ENCODE measurements around the gene FOXP1. TPM values are rescaled to one million over a fixed set of nuclear protein-coding genes. Genes with fewer than 3 reads are reported as not detected.
A peak's percentile ranks its signal among the peaks of the same experiment; 100 is the strongest.

FOXP1 gene
- total RNA-seq, 2 experiments from 2014 or later = 120 to 122 TPM

DNA sequence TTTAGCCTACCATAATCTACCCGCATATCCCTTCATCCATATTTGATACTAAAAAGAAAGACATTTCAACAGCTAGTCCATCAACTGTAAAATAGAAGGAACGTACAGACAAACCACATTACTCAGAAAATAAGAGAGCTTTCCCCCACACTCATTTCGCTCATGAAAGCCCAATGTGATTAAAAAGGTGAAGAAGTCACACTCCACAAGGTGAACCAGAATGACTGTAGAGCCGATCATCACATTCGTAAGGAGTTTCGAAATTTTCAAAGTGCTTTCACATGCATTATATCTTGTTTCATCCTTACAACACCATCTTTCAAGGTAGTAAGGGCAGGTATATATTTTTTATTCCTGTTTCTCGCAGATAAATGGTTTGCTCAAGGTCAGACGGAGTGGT is 225.3 kb downstream of the FOXP1 start:
- DNase-seq (no peak), ATAC-seq (no peak)
- no peaks in the 10 kb centered on the region for H3K9me3 Mint-ChIP-seq (ENCODE audit: insufficient read depth)
- no peaks in the 10 kb centered on the region for H3K36me3 Mint-ChIP-seq (ENCODE audit: low read depth)
- H3K4me1 Mint-ChIP-seq (ENCODE audit: low read depth) = peaks cover 38% of the 10 kb centered on the region
- ChIA-PET POLR2A (interaction anchor here (0.6 kb wide), 1 partner anchor 51 kb away, joined by 5 read pairs; no protein-coding TSS in a partner anchor), CTCF (interaction anchor here (0.6 kb wide), 2 partner anchors 14 to 199 kb away, joined by 3 read pairs; no protein-coding TSS in a partner anchor)
- no peak overlapping the region for H3K27ac Mint-ChIP-seq
- H3K27me3 Mint-ChIP-seq (ENCODE audit: low read depth) = no peaks in the 10 kb centered on the region
- H3K4me3 Mint-ChIP-seq = no peak overlapping the region

DNA sequence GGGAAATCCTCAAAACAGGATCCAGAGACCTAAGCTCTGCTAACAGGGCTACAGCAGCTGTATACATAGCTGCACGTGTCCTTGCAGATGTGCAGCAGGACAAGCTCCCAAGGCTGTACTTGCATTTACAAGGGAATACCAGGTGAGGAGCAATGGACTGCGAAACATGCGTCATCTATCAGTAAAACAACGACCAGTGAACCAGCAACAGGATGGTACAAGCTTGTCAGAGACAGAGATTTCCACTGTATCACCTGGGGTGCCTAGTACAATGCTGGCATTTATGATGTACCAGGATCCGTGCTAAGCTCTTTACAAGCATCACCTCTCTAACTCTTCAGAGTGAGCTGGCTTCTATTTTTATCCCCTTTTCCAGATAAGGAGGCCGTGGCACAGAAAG is 227.3 kb downstream of the FOXP1 start:
- CTCF ChIA-PET = interaction anchor here (0.6 to 1.2 kb wide), 4 partner anchors 17 to 147 kb away, joined by 3 to 4 read pairs (median 3); no protein-coding TSS in a partner anchor
- H3K27me3 Mint-ChIP-seq (ENCODE audit: low read depth) = no peaks in the 10 kb centered on the region
- H3K36me3 Mint-ChIP-seq (ENCODE audit: low read depth) = no peaks in the 10 kb centered on the region
- H3K27ac Mint-ChIP-seq = no peak overlapping the region
- no peak overlapping the region for H3K4me3 Mint-ChIP-seq
- H3K9me3 Mint-ChIP-seq (ENCODE audit: insufficient read depth) = no peaks in the 10 kb centered on the region
- no peak for ATAC-seq
- DNase-seq = no peak
- POLR2A ChIA-PET = interaction anchor here (0.5 to 0.7 kb wide), 2 partner anchors 50 to 158 kb away, joined by 3 read pairs; no protein-coding TSS in a partner anchor
- peaks cover 27% of the 10 kb centered on the region for H3K4me1 Mint-ChIP-seq (ENCODE audit: low read depth)

DNA sequence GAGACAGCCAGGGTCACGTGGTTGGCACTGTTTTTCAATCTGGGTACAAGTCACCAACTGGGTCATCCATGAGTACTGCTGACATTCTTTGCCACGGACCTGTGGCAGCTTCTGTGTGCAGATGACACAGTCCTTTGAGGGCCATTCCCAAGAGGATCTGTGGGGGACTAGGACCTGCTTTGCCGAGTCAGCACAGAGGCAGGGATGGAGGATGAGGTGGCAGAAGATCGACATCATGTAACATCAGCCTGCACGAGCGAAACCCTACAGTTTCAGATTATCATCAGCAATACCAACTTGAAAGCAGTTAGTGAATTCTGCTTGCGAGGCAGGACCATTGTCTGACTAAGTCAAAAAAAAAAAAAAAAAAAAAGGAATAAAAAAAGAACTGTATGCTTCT is 227.7 kb downstream of the FOXP1 start:
- Mint-ChIP-seq H3K27ac (no peak overlapping the region), H3K36me3 (ENCODE audit: low read depth) (no peaks in the 10 kb centered on the region), H3K4me1 (ENCODE audit: low read depth) (peaks cover 23% of the 10 kb centered on the region), H3K4me3 (no peak overlapping the region), H3K9me3 (ENCODE audit: insufficient read depth) (no peaks in the 10 kb centered on the region), H3K27me3 (ENCODE audit: low read depth) (no peaks in the 10 kb centered on the region)
- no peak for DNase-seq
- ChIA-PET CTCF (interaction anchor here (1.0 to 1.2 kb wide), 3 partner anchors 17 to 147 kb away, joined by 3 read pairs; no protein-coding TSS in a partner anchor), POLR2A (interaction anchor here (0.5 to 1.5 kb wide), 3 partner anchors 8 to 159 kb away, joined by 3 read pairs; no protein-coding TSS in a partner anchor)
- no peak for ATAC-seq

DNA sequence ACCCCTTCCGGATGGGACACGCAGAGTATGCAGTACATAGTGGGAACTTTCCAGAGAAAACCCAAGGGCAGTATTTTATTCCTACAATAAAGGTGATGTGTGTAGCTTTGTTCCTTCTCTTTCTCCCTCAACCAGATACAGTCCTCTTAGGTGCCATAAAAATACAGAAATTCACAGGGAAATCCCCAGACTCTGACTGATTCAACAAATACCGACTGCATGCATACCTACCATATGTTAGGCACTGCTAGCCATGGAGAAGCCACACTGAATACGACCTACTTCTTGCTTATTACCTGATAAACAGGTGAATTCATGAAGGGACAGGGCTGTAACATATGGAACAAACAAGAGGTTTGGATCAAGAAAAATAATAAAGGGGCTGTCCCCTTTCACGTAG is 228.5 kb downstream of the FOXP1 start:
- CTCF ChIA-PET = interaction anchor here (0.6 kb wide), 1 partner anchor 10 kb away, joined by 3 read pairs; no protein-coding TSS in a partner anchor
- H3K4me1 Mint-ChIP-seq (ENCODE audit: low read depth) = peaks cover 19% of the 10 kb centered on the region
- no peaks in the 10 kb centered on the region for H3K9me3 Mint-ChIP-seq (ENCODE audit: insufficient read depth)
- DNase-seq (no peak), ATAC-seq (no peak)
- no peak overlapping the region for H3K27ac Mint-ChIP-seq
- POLR2A ChIA-PET = interaction anchor here (1.5 kb wide), 1 partner anchor 9 kb away, joined by 3 read pairs; no protein-coding TSS in a partner anchor
- H3K4me3 Mint-ChIP-seq = no peak overlapping the region
- no peaks in the 10 kb centered on the region for H3K27me3 Mint-ChIP-seq (ENCODE audit: low read depth)
- no peaks in the 10 kb centered on the region for H3K36me3 Mint-ChIP-seq (ENCODE audit: low read depth)

DNA sequence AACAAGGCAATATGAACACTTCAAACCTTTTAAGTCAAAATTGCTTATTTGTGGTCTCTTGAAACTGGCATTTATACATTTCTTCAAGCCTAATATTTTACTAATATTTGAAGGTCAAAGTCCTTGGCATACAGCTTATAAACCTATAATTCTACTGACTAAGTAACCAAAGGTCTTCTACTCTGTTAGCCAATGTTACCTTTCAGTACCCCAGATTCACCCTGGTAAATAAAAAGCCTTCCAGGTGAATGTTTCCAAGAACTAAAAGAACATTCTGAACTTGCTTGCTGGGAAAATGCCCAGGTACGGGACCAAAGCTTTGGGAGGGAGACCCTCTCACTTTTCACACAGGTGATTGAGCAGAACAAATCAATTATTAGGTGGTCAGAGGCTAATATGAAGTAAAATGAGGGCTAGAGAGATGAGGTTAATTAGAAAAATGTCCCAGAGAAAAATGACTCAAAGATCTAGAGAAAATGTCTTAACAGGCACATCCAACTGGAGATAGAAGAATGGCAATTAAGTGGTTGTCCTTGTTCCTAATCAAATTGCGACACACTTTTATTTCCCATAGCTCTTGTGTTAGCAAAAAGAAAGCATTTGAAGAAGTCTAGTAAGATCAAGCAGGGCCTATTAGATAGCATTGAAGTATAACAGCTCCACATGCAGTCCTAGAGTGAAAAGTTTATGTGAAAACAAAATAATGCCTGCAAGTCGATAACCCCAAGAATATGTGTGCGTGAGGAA is 232.0 kb downstream of the FOXP1 start:
- H3K4me1 Mint-ChIP-seq (ENCODE audit: low read depth) = peaks cover 23% of the 10 kb centered on the region
- no peaks in the 10 kb centered on the region for H3K27me3 Mint-ChIP-seq (ENCODE audit: low read depth)
- no peak overlapping the region for H3K27ac Mint-ChIP-seq
- no peak overlapping the region for H3K4me3 Mint-ChIP-seq
- H3K36me3 Mint-ChIP-seq (ENCODE audit: low read depth) = no peaks in the 10 kb centered on the region
- H3K9me3 Mint-ChIP-seq (ENCODE audit: insufficient read depth) = no peaks in the 10 kb centered on the region
- ChIA-PET POLR2A (no interaction called here), CTCF (no interaction called here)
- ATAC-seq = no peak
- DNase-seq = no peak

DNA sequence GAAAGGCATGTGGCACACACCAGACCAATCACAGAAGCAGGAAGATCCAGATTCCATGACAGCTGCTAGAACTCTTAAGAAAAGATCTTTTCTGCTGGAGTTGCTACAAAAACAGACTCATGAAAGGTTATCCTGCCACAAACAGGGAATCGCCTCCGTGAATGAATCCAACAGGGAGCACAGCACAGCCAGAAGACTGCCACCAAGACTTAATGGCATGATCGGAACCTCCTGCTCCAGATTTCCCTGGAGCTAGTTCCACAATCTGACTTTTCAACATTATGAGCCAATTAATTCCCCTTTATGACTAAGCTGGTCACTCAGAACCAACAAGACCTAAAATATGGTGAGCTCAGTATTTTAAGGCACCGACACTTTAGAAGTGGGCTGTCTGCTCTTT is 232.5 kb downstream of the FOXP1 start:
- Mint-ChIP-seq H3K9me3 (ENCODE audit: insufficient read depth) (no peaks in the 10 kb centered on the region), H3K27ac (no peak overlapping the region)
- CTCF ChIA-PET = no interaction called here

DNA sequence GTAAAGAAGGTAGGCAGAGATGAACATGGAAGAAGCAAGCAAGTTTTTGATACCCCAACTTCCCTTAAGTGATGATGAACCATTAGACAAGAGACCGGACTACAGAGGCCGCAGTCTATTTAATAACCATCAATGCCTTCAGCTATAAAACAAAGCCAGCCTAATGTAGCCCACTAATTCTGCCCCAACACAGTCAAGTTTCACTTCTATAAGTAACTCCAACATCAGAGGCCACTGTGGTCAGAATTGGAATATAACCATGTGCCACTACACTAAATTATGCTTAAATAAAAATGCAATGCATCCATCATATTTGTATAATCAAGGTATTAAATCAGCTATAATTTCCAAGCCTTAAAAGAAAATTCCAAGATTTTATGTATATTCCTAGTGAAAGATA is 234.7 kb downstream of the FOXP1 start:
- CTCF ChIA-PET = no interaction called here
- ATAC-seq = no peak
- POLR2A ChIA-PET = interaction anchor here (0.7 kb wide), 1 partner anchor 197 kb away, joined by 3 read pairs; no protein-coding TSS in a partner anchor
- Mint-ChIP-seq H3K4me1 (ENCODE audit: low read depth) (peaks cover 20% of the 10 kb centered on the region), H3K9me3 (ENCODE audit: insufficient read depth) (no peaks in the 10 kb centered on the region), H3K27ac (no peak overlapping the region), H3K27me3 (ENCODE audit: low read depth) (no peaks in the 10 kb centered on the region), H3K4me3 (no peak overlapping the region), H3K36me3 (ENCODE audit: low read depth) (peaks cover 3% of the 10 kb centered on the region)
- DNase-seq = no peak

More for the DNA sequence above, 232.5 kb downstream of the FOXP1 start:
- ATAC-seq (no peak), DNase-seq (no peak)
- Mint-ChIP-seq H3K4me3 (no peak overlapping the region), H3K27me3 (ENCODE audit: low read depth) (no peaks in the 10 kb centered on the region), H3K36me3 (ENCODE audit: low read depth) (no peaks in the 10 kb centered on the region), H3K4me1 (ENCODE audit: low read depth) (peaks cover 23% of the 10 kb centered on the region)
- POLR2A ChIA-PET = no interaction called here

DNA sequence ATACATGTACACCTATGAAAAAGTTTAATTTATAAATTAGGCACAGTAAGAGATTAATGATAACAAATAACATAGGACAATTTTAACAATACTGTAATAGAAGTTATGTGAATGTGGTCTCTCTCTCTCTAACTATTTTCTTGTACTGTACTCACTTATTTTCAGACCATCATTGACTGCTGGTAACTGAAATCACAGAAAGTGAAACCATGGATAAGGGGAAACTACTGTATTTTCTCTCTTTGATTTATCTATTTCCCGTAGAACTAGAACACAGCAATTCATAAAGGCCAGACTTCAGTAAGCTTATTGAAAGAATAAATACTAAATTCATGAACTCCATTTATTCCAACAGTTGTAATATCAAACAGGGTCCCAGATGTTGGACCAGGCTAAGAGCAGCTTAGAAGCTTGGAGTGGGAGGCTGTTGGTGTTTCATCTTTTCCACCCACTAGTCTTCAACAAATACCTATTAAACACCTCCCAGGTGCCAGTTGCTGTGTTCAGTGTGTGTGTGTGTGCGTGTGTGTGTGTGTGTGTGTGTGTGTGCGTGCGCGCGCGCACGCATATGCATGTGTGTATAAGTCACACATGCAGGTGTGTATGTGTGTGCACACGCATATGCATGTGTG is 235.4 kb downstream of the FOXP1 start:
- ATAC-seq = no peak
- Mint-ChIP-seq H3K4me1 (ENCODE audit: low read depth) (peaks cover 20% of the 10 kb centered on the region), H3K9me3 (ENCODE audit: insufficient read depth) (no peaks in the 10 kb centered on the region), H3K36me3 (ENCODE audit: low read depth) (peaks cover 3% of the 10 kb centered on the region), H3K4me3 (no peak overlapping the region), H3K27me3 (ENCODE audit: low read depth) (no peaks in the 10 kb centered on the region), H3K27ac (peak overlapping the region; percentile 41)
- no peak for DNase-seq
- ChIA-PET CTCF (interaction anchor here (0.7 kb wide), 1 partner anchor 25 kb away, joined by 3 read pairs; no protein-coding TSS in a partner anchor), POLR2A (no interaction called here)

DNA sequence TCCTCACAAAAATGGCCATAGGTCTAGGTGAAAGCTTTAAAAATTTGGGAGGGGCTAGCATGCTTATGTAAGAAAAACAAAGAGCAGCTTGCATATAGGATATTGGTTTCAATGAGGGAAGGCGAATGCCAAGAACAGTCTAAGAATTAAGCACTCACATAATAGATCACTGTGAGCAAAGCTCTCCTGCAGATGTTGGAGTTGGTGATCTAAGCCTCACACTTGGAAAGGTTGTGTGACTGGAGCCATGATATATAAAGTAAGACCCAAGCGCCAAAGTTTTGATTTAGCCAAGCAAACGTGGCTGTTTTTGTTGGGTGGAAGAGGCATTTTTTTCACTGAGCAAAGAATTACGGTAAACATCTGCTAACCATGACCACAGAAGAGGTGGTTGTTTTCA is 237.5 kb downstream of the FOXP1 start:
- ATAC-seq = no peak
- Mint-ChIP-seq H3K4me1 (ENCODE audit: low read depth) (peaks cover 20% of the 10 kb centered on the region), H3K36me3 (ENCODE audit: low read depth) (peaks cover 15% of the 10 kb centered on the region), H3K27ac (no peak overlapping the region), H3K9me3 (ENCODE audit: insufficient read depth) (peaks cover 6% of the 10 kb centered on the region), H3K27me3 (ENCODE audit: low read depth) (no peaks in the 10 kb centered on the region), H3K4me3 (no peak overlapping the region)
- CTCF ChIA-PET = no interaction called here
- DNase-seq = no peak
- POLR2A ChIA-PET = interaction anchor here (0.5 kb wide), 1 partner anchor 1205 kb away, joined by 4 read pairs; no protein-coding TSS in a partner anchor

DNA sequence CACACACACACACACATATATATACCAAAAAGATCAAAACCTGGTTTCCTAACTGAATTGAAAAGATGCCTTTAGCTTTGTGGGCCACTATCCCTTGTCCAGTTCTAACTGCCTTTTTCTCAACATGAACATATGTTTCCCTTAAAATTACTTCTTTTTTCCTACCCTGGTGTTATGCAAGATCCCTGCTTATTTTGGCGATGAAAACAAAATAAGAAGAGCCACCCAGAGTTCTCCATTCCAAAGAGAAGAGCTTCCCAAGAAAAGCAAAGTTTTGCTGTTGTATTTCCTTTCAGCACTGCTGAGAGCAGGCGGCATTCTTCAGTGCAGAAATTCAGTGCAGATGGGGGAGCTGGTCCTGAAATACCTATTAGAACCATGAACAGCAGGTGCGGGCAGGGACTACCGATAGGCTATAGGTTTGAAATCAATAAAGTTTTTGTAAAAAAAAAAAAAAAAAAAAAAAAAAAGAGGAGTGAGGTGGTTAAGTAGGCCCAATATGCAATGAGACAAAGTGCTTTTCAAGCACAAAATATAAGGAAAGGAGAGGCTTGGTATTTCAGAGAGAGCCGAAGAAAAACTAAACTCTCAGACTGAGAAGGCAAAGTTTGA is 238.0 kb downstream of the FOXP1 start:
- Mint-ChIP-seq H3K4me1 (ENCODE audit: low read depth) (peaks cover 20% of the 10 kb centered on the region), H3K27me3 (ENCODE audit: low read depth) (no peaks in the 10 kb centered on the region), H3K9me3 (ENCODE audit: insufficient read depth) (peaks cover 7% of the 10 kb centered on the region), H3K27ac (peak overlapping the region; percentile 18), H3K4me3 (no peak overlapping the region), H3K36me3 (ENCODE audit: low read depth) (peaks cover 19% of the 10 kb centered on the region)
- DNase-seq = no peak
- no peak for ATAC-seq
- ChIA-PET POLR2A (no interaction called here), CTCF (no interaction called here)

DNA sequence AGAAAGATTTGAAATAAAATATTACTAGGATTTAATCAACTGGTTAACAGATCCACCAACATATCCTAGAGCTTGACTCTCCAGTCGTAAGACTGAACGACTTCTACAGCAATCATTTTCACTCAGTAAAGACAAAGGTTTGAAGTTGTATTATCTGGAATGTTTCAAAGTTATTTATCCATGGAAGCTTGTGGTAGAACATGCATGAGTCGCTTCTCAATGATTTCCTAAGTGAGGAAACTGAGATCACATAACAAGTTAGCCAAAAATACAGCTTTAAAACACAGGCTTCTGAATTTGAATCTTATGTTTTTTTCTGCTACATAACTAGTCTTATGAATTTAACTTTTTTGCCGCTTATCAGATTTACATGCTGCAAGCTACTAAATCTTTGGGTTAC is 241.8 kb downstream of the FOXP1 start:
- Mint-ChIP-seq H3K27me3 (ENCODE audit: low read depth) (no peaks in the 10 kb centered on the region), H3K4me3 (no peak overlapping the region), H3K36me3 (ENCODE audit: low read depth) (peaks cover 22% of the 10 kb centered on the region), H3K27ac (no peak overlapping the region), H3K4me1 (ENCODE audit: low read depth) (no peaks in the 10 kb centered on the region), H3K9me3 (ENCODE audit: insufficient read depth) (peaks cover 7% of the 10 kb centered on the region)
- CTCF ChIA-PET = interaction anchor here (1.1 to 1.2 kb wide), 2 partner anchors 13 to 18 kb away, joined by 3 to 4 read pairs; no protein-coding TSS in a partner anchor
- DNase-seq = no peak
- ATAC-seq = no peak
- POLR2A ChIA-PET = no interaction called here

DNA sequence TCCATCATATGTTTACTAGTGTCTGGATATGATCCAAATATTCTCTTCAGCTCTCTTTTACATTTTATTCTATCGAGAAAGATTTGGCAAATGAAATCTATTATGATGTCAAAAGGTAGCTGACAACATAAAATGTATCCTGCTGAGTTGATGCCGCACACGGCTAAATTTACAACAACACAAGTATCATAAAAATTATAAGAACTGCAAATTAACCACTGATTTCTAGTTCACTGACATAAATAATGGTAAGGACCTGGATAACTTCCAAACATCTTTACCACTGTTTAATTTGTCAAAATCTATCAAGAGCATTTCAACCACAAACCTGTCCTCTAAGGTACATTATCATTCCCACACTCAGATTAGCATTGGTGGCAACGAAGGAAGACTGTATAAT is 244.5 kb downstream of the FOXP1 start:
- CTCF ChIA-PET = no interaction called here
- ATAC-seq (no peak), DNase-seq (no peak)
- Mint-ChIP-seq H3K27me3 (ENCODE audit: low read depth) (no peaks in the 10 kb centered on the region), H3K9me3 (ENCODE audit: insufficient read depth) (peaks cover 7% of the 10 kb centered on the region), H3K4me3 (no peak overlapping the region), H3K27ac (no peak overlapping the region), H3K4me1 (ENCODE audit: low read depth) (no peaks in the 10 kb centered on the region), H3K36me3 (ENCODE audit: low read depth) (peaks cover 19% of the 10 kb centered on the region)
- POLR2A ChIA-PET = no interaction called here
